ENCODE data around the gene SPOP. TPM values are rescaled to one million over a fixed set of nuclear protein-coding genes. Genes with fewer than 3 reads are reported as not detected.

The SPOP gene
- total and polyA plus RNA-seq, 2 experiments from 2014 or later = 13.9 to 18.6 TPM

GRCh38 chr17:49556223-49556943 is 121.5 kb downstream of the SPOP start:
- Histone ChIP-seq H3K27me3 (ENCODE audit: insufficient read depth) (no peaks in the 10 kb centered on the region; the same call in 1 of the 2 replicates), H3K27ac (ENCODE audit: low read depth) (no peak overlapping the region), H3F3A (replicated peaks; ENCODE audit: low read depth) (no peaks in the 10 kb centered on the region), H3K9me2 (ENCODE audit: insufficient read depth) (no peaks in the 10 kb centered on the region), H3K36me3 (ENCODE audit: insufficient read depth) (no peaks in the 10 kb centered on the region), H3K4me2 (peak overlapping the region; percentile 75), H2AFZ (peak overlapping the region; percentile 97), H3K4me1 (ENCODE audit: insufficient read depth) (no peaks in the 10 kb centered on the region; the same call in 1 of the 2 replicates), H3K4me3 (0 out of 2 replicates have a peak overlapping the region, but pooled peaks have one; percentile 31), H3K79me2 (replicated peaks; ENCODE audit: insufficient read depth) (no peaks in the 10 kb centered on the region), H4K20me1 (replicated peaks; ENCODE audit: insufficient read depth) (no peaks in the 10 kb centered on the region)
- TF ChIP-seq EZH2 (IDR thresholded peaks at IDR 0.05; ENCODE audit: low read depth, unreplicated experiment) = peak; percentile 23
- TF ChIP-seq CREB1 (CRISPR knock-in tag; IDR thresholded peaks at IDR 0.05; ENCODE audit: low read depth) = no peak
- TF ChIP-seq NANOG (IDR thresholded peaks at IDR 0.05; ENCODE audit: borderline replicate concordance) = no peak
- no peak for TF ChIP-seq POLR2AphosphoS5 (IDR thresholded peaks at IDR 0.05; ENCODE audit: low read depth)
- TF ChIP-seq ZNF331 (CRISPR knock-in tag; IDR thresholded peaks at IDR 0.05; ENCODE audit: low read depth) = no peak
- TF ChIP-seq ZNF462 (CRISPR knock-in tag; IDR thresholded peaks at IDR 0.05) = no peak
- TF ChIP-seq ETS1 (IDR thresholded peaks at IDR 0.05) = 0 out of 2 replicates have a peak, but pooled peaks have one; percentile 15
- no peak for TF ChIP-seq ZNF114 (CRISPR knock-in tag; IDR thresholded peaks at IDR 0.05)
- TF ChIP-seq CTCF (conservative IDR thresholded peaks at IDR 0.05; ENCODE audit: low read depth in 2 of 2) = peak; percentile 86 to 100
- no peak for TF ChIP-seq JUNB (IDR thresholded peaks at IDR 0.05; ENCODE audit: unreplicated experiment)
- TF ChIP-seq REST (IDR thresholded peaks at IDR 0.05; ENCODE audit: unreplicated experiment) = no peak
- no peak for TF ChIP-seq STAT1 (IDR thresholded peaks at IDR 0.05; ENCODE audit: unreplicated experiment)
- TF ChIP-seq EZH2phosphoT487 (IDR thresholded peaks at IDR 0.05; ENCODE audit: unreplicated experiment) = no peak
- no peaks in the 10 kb centered on the region for H3K9me3 Mint-ChIP-seq
- peaks cover 17% of the 10 kb centered on the region for H3K27me3 Mint-ChIP-seq (ENCODE audit: insufficient read depth, low read depth, poor library complexity)
- peaks cover 12% of the 10 kb centered on the region for H3K4me1 Mint-ChIP-seq
- no peak overlapping the region for H3K4me3 Mint-ChIP-seq
- no peaks in the 10 kb centered on the region for H3K36me3 Mint-ChIP-seq (ENCODE audit: low read depth)
- DNase-seq (ENCODE audit: low spot score) = peak; percentile 85
- ATAC-seq = peak; percentile 97
- no peak overlapping the region for H3K27ac Mint-ChIP-seq

All from GM23338 (cell line).